ENCODE data around the gene FRAS1.
A peak's percentile ranks its signal among the peaks of the same experiment; 100 is the strongest.
"Not testable (repeated sequence)": the region's sequence is repeated elsewhere in the genome, so short reads cannot be mapped to it uniquely, and the experiment has no call there.

The FRAS1 gene, protein sequence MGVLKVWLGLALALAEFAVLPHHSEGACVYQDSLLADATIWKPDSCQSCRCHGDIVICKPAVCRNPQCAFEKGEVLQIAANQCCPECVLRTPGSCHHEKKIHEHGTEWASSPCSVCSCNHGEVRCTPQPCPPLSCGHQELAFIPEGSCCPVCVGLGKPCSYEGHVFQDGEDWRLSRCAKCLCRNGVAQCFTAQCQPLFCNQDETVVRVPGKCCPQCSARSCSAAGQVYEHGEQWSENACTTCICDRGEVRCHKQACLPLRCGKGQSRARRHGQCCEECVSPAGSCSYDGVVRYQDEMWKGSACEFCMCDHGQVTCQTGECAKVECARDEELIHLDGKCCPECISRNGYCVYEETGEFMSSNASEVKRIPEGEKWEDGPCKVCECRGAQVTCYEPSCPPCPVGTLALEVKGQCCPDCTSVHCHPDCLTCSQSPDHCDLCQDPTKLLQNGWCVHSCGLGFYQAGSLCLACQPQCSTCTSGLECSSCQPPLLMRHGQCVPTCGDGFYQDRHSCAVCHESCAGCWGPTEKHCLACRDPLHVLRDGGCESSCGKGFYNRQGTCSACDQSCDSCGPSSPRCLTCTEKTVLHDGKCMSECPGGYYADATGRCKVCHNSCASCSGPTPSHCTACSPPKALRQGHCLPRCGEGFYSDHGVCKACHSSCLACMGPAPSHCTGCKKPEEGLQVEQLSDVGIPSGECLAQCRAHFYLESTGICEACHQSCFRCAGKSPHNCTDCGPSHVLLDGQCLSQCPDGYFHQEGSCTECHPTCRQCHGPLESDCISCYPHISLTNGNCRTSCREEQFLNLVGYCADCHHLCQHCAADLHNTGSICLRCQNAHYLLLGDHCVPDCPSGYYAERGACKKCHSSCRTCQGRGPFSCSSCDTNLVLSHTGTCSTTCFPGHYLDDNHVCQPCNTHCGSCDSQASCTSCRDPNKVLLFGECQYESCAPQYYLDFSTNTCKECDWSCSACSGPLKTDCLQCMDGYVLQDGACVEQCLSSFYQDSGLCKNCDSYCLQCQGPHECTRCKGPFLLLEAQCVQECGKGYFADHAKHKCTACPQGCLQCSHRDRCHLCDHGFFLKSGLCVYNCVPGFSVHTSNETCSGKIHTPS (N-terminal part only)

DNA sequence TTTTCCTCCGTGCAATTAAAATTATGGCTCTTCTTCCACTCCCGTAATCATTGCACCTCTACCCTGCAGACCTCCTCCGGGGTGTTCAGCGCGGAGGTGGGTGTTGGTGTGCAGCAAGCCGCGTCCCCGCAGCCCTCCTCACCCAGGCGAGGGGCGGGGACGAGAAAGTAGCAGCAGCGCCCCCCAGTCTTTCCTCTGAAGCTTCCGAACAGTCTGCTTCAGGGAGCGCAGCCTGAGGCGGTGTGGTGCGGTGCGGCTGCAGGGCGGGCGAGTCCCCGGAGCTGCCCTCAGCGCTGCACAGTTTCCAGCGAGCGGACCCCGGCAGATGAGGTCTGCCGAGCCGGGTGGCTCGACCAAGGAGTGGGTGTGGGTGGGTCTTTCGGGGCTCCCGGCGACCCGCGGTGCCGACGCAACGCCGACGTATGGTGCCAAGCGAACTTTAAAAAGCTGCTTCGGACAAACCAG lies at the start of gene FRAS1:
Gene FRAS1, plus strand, starts transcription at position 189 of the 465 bp plus-strand sequence. CDS start 687 bp downstream, outside the sequence.
- peak; percentile 44 for DNase-seq
- in situ Hi-C loops (cut with MboI; ENCODE audit: low pct_unique_long_range_greater_than_20kb, low sequenced_read_pairs): no loop called here

DNA sequence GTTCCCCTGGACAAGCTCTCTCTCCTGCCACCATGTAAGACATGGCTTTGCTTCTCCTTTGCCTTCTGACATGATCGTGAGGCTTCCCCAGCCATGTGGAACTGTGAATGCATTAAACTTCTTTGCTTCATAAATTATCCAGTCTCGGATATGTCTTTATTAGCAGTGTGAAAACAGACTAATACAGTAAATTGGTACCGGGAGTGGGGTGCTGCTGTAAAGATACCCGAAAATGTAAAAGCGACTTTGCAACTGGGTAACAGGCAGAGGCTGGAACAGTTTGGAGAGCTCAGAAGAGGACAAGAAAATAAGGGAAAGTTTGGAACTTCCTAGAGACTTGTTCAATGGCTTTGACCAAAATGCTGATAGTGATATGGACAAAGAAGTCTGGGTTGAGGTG lies 46.1 kb upstream of the FRAS1 start:
- in situ Hi-C loops (cut with MboI; ENCODE audit: low pct_unique_long_range_greater_than_20kb, low sequenced_read_pairs); DNase-seq: not testable (repeated sequence)

DNA sequence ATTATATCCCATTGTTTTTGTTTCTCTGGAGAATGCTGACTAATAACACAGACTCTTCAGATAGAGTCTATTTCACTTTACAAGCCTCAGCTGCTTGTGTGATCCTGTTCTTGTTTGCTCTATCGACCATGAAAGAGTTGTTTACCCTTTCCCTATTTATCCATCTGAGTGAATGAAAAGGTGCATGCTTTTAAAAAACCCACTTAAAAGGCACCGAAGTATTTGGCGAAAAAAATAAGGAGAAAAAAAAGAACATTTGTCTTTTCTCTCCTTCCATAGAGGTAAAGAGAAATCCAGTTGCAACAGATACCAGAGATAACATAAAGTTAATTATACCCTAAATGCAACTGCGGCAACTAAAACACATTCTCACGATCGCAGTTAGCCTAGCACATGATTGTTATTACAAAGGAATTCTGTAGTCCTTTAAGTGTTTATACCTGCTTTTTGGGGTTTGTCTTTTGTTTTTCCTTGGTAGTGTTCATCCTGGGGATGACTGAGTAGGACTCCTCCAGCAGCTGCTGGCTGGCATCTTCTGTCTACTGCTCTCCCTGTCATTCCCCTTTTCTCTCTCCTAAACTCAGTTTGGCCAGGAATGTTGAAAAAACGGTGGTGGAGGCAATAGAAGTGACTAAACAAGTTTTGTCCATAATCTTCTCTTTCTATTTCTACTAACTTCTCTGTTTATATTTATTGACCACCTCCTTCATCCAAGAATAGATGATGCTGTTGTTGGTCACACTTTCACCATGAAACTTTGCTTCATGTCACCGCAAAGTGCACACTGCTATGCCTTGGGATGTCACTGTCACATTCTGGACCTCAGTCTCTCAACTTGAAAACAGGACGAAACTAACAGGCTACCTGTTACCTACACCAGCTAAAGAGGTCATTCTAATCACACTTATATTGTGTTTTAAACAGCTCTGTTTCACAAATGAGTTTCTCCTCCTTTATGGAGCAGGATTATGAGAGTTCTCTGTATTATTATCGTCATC lies 41.9 kb upstream of the FRAS1 start:
- DNase-seq: no peak
- in situ Hi-C loops (cut with MboI; ENCODE audit: low pct_unique_long_range_greater_than_20kb, low sequenced_read_pairs): no loop called here

DNA sequence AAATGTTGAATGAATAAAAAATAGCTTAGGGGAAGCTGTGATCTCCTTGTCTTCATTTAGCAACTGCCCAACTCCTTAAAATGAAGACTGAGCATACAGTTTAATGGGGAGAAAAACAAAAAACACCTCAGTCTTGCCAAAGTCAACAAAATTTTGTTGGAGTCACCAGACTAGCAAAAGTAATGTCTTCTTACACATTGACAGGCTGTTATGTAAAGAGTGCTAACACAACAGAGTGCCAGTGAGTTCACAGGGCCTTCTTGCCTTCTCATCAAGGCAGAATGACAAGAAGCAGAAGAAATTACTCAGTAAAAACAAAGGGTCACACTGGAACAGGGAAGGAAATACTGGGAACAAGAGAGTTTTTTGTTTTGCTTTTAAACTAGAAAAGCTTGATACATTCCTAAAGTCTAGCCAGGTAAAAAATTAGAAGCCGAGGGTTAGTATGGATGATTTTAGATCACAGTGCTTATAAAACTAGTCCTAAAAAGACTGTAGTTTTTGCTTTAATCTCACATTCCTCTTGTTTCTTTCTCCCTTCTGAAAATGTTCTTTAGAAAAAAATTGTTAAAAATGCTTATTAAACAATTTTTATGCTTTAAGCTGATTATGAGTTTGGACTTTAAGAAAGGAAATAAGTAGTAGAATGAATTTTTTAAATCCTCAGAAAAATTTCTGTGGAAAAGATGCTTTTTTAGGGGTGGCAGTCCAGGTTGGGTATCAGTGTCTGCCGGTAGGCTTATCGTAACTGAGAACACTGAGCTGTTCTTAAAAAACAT lies 38.7 kb upstream of the FRAS1 start:
- DNase-seq: no peak
- in situ Hi-C loops (cut with MboI; ENCODE audit: low pct_unique_long_range_greater_than_20kb, low sequenced_read_pairs): no loop called here

DNA sequence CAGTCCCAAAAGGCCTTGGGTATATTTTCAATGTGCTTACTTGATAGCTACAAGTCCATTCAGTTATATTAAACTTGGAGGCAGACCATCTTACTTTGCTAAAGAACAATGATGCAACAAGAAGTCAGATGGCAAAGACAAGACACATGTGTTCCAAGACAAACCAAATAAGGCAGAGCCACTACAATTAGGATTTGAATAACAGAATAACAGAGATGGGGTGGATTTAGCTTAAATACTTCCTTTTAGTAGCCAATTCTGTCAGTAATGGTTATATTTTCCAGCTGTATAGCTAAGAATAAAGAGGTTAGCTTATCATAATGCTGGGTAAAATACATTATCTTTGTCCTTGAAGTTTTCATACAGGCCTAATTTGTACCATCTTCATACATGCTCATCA lies 37.7 kb upstream of the FRAS1 start:
- DNase-seq: no peak
- in situ Hi-C loops (cut with MboI; ENCODE audit: low pct_unique_long_range_greater_than_20kb, low sequenced_read_pairs): no loop called here

DNA sequence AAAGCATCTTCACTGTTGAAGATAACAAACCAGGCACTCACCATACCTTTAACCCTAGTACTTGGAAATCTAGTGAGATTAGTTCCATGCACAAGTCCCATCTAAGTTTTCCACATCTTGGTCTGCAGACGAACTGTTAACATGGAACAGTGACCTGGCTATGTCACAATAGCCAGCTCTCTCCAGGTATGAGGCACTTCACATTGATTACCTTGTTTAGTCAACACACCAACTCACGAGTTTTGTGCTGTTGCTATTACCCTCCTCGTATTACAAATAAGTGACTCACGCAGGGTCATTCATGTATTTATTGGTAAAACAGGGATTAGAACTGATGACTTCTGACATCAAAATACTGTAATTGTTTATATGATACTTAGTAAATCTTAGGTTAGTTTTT lies 36.4 kb upstream of the FRAS1 start:
- DNase-seq: no peak
- in situ Hi-C loops (cut with MboI; ENCODE audit: low pct_unique_long_range_greater_than_20kb, low sequenced_read_pairs): no loop called here

DNA sequence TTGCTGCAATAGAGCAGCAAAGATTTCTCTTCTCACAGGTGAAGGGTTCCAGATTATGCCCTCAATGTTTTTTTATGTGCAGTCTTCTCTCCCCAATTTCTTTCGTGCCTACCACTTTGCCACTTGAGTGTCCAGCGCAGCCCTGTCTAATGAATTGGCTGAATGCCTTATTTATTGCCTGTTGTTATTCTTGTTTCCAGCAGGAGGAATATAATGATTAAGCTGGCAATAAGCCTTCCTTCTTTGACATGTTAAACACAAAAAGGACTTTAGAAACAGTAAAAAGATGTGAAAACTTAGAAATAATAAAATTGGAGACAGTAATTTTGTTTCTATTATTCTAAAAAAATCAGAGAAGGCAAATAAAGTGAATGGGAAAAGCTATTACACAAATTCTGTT lies 34.6 kb upstream of the FRAS1 start:
- no peak for DNase-seq
- in situ Hi-C loops (cut with MboI; ENCODE audit: low pct_unique_long_range_greater_than_20kb, low sequenced_read_pairs): no loop called here

DNA sequence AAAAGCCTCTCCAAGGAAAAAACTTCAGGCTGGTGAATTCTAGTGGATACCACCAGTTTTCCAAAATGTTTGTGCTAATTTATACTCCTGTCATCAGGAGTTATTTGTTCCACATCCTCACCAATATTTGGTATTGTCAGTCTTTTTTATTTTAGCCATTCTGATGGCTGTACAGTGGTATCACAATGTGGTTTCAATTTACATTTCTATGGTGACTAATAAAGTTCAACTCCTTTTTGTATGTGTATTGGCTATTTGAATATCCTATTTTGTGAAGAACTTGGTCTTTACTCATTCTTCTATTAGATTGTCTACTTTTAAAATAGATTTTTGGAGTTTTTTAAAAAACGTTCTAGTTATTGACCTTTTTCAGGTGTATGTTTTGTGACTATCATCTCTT lies 33.0 kb upstream of the FRAS1 start:
- DNase-seq: no peak
- in situ Hi-C loops (cut with MboI; ENCODE audit: low pct_unique_long_range_greater_than_20kb, low sequenced_read_pairs): no loop called here

DNA sequence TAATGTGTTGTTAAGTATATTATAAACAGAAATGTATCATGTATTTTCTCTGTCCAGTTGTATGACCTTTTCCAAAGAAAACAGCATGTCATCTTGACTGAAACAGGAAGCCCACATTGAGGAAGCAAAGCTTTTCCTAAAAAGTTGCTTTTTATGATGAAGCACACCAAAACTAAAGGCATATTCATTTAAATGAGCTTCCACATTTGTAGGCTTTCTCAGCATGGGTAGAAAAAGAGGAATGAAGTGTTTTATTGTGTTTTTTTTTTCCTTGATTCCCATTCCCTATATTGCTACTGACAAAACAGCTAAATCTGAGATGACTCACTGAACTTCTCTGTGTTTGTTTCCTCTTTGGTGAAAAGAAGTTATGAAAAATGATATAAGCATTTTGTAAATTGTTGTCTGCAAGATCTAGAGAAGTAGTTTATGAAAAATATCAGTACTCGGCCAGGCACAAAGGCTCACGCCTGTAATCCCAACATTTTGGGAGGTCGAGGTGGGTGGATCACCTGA lies 32.5 kb upstream of the FRAS1 start:
- in situ Hi-C loops (cut with MboI; ENCODE audit: low pct_unique_long_range_greater_than_20kb, low sequenced_read_pairs): no loop called here
- DNase-seq: no peak

DNA sequence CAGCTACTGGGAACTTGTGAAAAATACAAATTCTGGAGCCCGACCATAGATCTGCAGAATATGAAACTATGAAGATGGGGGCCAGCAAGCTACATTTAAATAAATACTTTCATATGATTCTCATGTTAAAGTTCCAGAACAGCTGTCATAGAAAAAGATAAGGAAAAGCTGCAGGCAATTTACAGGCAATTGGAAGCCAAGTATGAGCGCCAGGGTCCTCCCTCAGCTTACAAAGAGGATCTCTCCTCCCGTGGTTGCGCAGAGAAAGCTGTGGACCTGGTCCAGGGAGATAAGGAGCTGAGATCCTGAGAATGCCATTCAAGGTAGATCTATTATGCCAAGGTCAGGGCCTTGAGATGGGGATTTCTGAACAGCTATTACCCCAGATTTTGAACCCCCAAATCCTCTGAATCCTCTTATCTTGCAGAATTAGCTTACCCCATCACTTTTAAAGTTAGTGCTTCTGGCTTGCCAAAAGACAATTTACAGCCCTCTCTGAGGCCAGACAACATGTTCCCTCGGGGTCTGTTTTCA lies 25.6 kb upstream of the FRAS1 start:
- in situ Hi-C loops (cut with MboI; ENCODE audit: low pct_unique_long_range_greater_than_20kb, low sequenced_read_pairs): no loop called here
- no peak for DNase-seq

DNA sequence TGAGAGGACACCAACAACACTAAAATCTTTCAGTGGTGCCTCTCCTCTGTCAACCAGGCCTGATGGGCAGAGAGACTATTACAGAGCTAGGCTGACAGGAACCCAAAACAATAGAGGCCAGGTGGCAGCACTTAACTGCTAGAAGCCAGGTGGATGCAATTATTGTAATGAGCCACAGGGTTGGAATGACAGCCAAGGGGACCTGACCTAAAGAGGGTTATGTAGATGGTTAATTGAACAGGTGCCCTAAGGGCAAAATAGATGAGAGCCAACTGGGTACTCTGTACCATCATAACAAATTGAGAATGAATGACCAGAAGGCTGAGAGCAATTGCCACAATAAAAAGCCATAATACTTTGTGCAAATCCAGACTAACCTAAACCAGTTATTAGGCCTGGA lies 24.7 kb upstream of the FRAS1 start:
- no peak for DNase-seq
- in situ Hi-C loops (cut with MboI; ENCODE audit: low pct_unique_long_range_greater_than_20kb, low sequenced_read_pairs): no loop called here

DNA sequence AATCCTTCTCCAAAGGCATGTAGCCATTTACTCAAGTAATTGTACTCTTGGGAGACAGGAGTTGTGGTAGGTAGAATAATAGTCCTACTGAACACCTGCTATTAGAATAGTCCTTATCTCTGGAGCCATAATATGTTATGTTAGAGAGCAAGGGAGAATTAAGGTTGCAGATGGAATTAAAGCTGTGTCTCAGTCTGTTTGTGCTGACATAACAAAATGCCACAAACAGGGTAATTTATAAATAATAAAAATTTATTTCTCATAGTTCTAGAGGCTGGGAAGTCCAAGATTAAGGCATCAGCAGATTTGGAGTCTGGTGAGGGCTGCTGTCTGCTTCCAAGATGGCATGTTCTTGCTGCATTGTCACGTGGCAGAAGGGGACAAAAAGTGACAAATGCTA lies 24.2 kb upstream of the FRAS1 start:
- no peak for DNase-seq
- in situ Hi-C loops (cut with MboI; ENCODE audit: low pct_unique_long_range_greater_than_20kb, low sequenced_read_pairs): no loop called here

DNA sequence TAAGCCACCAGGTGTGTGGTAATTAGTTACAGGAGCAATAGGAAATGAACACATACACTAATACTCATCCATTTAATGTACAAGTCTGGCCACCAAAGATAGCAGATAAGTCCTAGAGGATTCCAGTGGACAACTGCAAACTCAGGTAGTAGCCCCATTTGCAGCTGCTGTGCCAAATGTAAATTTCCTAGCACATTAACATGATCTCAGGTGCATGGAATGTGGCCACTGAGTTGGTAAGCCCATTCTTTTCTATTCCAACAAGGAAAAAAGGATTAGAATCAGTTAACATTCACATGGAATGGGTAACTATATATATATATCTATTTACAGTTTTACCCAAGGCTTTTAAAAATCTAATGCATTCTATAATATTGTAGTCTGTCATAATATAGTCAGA lies 23.3 kb upstream of the FRAS1 start:
- no peak for DNase-seq
- in situ Hi-C loops (cut with MboI; ENCODE audit: low pct_unique_long_range_greater_than_20kb, low sequenced_read_pairs): no loop called here

DNA sequence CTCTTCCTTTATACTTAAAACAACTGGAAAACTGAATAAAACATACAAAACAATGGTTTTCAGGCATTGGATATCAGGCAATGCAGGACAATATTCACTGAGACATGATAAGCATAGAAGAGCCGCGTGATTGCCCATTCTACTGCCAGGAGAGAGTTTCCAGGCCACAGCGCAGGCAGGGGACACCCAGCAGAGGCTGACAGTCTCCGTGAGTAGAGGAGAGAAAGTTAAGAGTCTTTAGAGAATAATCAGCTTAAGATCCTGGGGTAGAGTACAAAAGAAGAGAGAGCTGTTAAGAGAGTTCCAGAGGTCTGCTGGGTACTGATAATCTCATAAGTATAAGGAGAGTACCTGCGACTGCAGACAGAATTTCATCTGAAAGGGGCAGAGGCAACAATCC lies 18.4 kb upstream of the FRAS1 start:
- no peak for DNase-seq
- in situ Hi-C loops (cut with MboI; ENCODE audit: low pct_unique_long_range_greater_than_20kb, low sequenced_read_pairs): no loop called here

DNA sequence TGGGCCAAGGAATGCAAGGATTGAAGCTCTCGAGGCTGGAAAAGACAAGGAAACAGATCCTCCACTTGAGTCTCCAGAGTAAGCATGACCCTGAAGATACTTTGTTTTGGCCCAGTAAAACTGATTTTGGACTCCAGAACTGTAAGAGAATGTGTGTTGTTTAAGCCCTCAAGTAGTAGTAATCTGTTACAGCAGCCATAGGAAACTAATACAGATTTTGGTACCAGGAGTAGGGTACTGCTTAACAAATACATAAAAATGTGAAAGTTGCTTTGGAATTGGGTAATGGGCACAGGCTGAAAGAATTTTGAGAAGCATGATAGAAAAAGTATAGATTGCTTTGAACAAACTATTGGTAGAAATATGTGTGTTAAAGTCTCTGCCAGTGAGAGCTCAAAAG lies 17.4 kb upstream of the FRAS1 start:
- DNase-seq: no peak
- in situ Hi-C loops (cut with MboI; ENCODE audit: low pct_unique_long_range_greater_than_20kb, low sequenced_read_pairs): no loop called here

DNA sequence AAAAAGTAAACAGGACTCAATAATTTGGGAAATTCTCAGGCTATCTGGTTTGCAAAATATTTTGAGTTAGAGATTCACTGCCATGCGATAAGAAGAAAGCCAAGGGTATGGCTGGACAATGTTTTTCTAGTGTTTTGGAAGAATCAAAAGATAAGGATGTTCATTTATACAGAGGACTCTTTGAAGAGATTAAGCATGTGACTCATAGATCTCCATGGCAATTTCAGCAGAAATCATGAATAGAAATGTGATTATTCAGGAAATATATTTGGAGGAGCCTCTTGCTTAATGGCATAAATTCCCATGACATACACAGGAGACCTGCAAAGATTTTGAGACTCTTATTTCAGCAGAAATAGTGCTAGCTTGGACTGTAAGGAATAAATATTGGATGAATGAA lies 16.7 kb upstream of the FRAS1 start:
- no peak for DNase-seq
- in situ Hi-C loops (cut with MboI; ENCODE audit: low pct_unique_long_range_greater_than_20kb, low sequenced_read_pairs): no loop called here

DNA sequence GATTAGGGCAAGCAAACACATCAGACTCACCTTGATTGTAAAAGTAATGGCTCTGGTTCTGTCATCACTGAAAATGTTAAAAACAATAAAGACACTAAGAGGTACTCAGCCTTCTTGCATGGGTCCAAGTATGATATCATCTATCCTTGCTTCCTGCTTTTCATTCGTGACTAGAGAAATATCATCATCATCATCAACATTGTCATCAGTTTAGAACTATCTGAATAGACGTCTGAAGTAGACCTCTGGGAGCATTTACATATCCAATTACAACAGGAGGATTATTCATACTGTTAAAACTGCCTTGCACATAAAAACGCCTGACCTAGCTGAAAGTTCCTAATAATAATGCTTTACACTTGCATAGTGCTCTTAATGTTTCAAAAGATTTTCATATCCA lies 9.8 kb upstream of the FRAS1 start:
- in situ Hi-C loops (cut with MboI; ENCODE audit: low pct_unique_long_range_greater_than_20kb, low sequenced_read_pairs): no loop called here
- DNase-seq: no peak
